ENCODE measurements around the gene ARHGEF28. TPM values are rescaled to one million over a fixed set of nuclear protein-coding genes. Genes with fewer than 3 reads are reported as not detected.

The ARHGEF28 gene
- polyA plus RNA-seq, 1 donor from 2014 or later, result not detected

DNA sequence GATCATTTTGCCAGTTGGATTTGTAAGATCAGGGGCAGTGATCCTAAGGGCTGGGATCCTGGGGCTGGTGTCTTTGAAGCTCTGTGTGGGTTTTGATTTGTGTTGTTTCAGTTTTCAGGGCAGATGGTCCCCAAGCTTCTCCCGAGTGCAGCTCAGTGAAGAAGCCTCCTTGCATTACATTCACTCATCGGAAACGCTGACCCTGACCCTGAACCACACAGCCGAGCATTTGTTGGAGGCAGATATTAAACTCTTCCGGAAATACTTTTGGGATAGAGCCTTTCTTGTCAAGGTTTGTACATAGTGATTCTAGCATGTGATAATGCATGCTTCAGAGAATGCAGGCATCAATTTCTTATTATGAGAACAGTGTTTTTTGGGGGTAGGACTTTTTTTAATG is 150.4 kb downstream of the ARHGEF28 start:
- H3K9ac ChIP-seq (ENCODE audit: low read length), result no peak overlapping the region
- H3K9me3 ChIP-seq (ENCODE audit: low read length), result no peaks in the 10 kb centered on the region
- no peak overlapping the region for H3K4me3 ChIP-seq (ENCODE audit: low read length)
- no peaks in the 10 kb centered on the region for H4K20me1 ChIP-seq (ENCODE audit: insufficient read depth)
- H2AFZ ChIP-seq (ENCODE audit: low read depth, low read length), result no peak overlapping the region
- no peak for TF ChIP-seq MXI1 (conservative IDR thresholded peaks at IDR 0.05; ENCODE audit: poor library complexity, severe bottlenecking)
- TF ChIP-seq POLR2AphosphoS5 (IDR thresholded peaks at IDR 0.05), result no peak
- no peak for TF ChIP-seq EZH2 (IDR thresholded peaks at IDR 0.05; ENCODE audit: borderline replicate concordance, insufficient read depth, low read length, poor library complexity, severe bottlenecking)
- TF ChIP-seq TAF1 (IDR thresholded peaks at IDR 0.05; ENCODE audit: low read depth), result no peak
- no peak for TF ChIP-seq CTCF (IDR thresholded peaks at IDR 0.05; ENCODE audit: poor library complexity, severe bottlenecking)
- TF ChIP-seq REST (IDR thresholded peaks at IDR 0.05; ENCODE audit: borderline replicate concordance), result no peak
- TF ChIP-seq EP300 (conservative IDR thresholded peaks at IDR 0.05; ENCODE audit: poor library complexity, severe bottlenecking), result no peak
- TF ChIP-seq RAD21 (conservative IDR thresholded peaks at IDR 0.05), result no peak
- TF ChIP-seq SMC3 (conservative IDR thresholded peaks at IDR 0.05; ENCODE audit: poor library complexity), result no peak
- no peak overlapping the region for H3K27ac ChIP-seq (ENCODE audit: low read length)
- H3F3A ChIP-seq (ENCODE audit: insufficient read depth, low read length, poor library complexity, severe bottlenecking), result no peaks in the 10 kb centered on the region
- H3K27me3 ChIP-seq (ENCODE audit: insufficient read depth, low read depth, low read length), result no peaks in the 10 kb centered on the region
- H3K36me3 ChIP-seq (ENCODE audit: insufficient read depth, low read length), result no peaks in the 10 kb centered on the region
- no peaks in the 10 kb centered on the region for H3K9me2 ChIP-seq (ENCODE audit: insufficient read depth, low read length)
- no peak overlapping the region for H3K4me2 ChIP-seq (ENCODE audit: low read length)
- H3K79me2 ChIP-seq (replicated peaks; ENCODE audit: insufficient read depth, low read length), result no peaks in the 10 kb centered on the region

DNA sequence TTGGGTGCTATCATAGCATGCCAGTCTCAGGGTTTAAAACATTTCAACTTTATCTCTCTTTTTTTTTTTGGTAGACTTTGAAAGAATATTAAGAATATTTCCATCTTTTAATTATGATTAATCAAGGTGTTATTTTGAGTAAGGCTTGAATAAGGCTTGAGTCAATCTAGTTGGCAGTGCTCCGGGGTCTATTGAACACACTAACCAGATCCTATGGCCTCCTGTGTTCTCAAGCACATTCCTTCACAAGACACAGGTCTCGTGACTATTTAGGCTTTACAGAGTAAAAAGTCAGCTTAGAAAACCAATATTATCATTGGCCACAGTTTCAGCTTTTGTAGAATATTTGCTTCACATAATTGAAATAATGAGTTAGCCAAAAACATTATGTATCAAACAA is 151.2 kb downstream of the ARHGEF28 start:
- no peaks in the 10 kb centered on the region for H3K36me3 ChIP-seq (ENCODE audit: insufficient read depth, low read length)
- H2AFZ ChIP-seq (ENCODE audit: low read depth, low read length), result no peak overlapping the region
- H3K4me3 ChIP-seq (ENCODE audit: low read length), result no peak overlapping the region
- H3K9ac ChIP-seq (ENCODE audit: low read length), result no peak overlapping the region
- H3K4me2 ChIP-seq (ENCODE audit: low read length), result no peak overlapping the region
- no peak overlapping the region for H3K27ac ChIP-seq (ENCODE audit: low read length)
- H3K27me3 ChIP-seq (ENCODE audit: insufficient read depth, low read depth, low read length), result no peaks in the 10 kb centered on the region
- H3K79me2 ChIP-seq (replicated peaks; ENCODE audit: insufficient read depth, low read length), result no peaks in the 10 kb centered on the region
- no peaks in the 10 kb centered on the region for H3K9me2 ChIP-seq (ENCODE audit: insufficient read depth, low read length)
- no peak for TF ChIP-seq RAD21 (conservative IDR thresholded peaks at IDR 0.05)
- no peak for TF ChIP-seq REST (IDR thresholded peaks at IDR 0.05; ENCODE audit: borderline replicate concordance)
- no peak for TF ChIP-seq POLR2AphosphoS5 (IDR thresholded peaks at IDR 0.05)
- no peak for TF ChIP-seq TAF1 (IDR thresholded peaks at IDR 0.05; ENCODE audit: low read depth)
- TF ChIP-seq CTCF (IDR thresholded peaks at IDR 0.05; ENCODE audit: poor library complexity, severe bottlenecking), result no peak
- no peak for TF ChIP-seq SMC3 (conservative IDR thresholded peaks at IDR 0.05; ENCODE audit: poor library complexity)
- TF ChIP-seq MXI1 (conservative IDR thresholded peaks at IDR 0.05; ENCODE audit: poor library complexity, severe bottlenecking), result no peak
- TF ChIP-seq EP300 (conservative IDR thresholded peaks at IDR 0.05; ENCODE audit: poor library complexity, severe bottlenecking), result no peak
- no peak for TF ChIP-seq EZH2 (IDR thresholded peaks at IDR 0.05; ENCODE audit: borderline replicate concordance, insufficient read depth, low read length, poor library complexity, severe bottlenecking)
- no peaks in the 10 kb centered on the region for H4K20me1 ChIP-seq (ENCODE audit: insufficient read depth)
- H3K9me3 ChIP-seq (ENCODE audit: low read length), result no peaks in the 10 kb centered on the region
- H3F3A ChIP-seq (ENCODE audit: insufficient read depth, low read length, poor library complexity, severe bottlenecking), result no peaks in the 10 kb centered on the region

Measured in neural cell (in vitro differentiated cells).